Stimulated activated CD8-positive, alpha-beta memory T cell treated with anti-CD3 and anti-CD28 coated beads, Interleukin-12 subunit alpha, Interleukin-12 subunit beta, amount 100 ng/mL, for 24 hours (primary cell): ENCODE measurements around the gene WNT11.

ENCODE experiments used
- DNase-seq: peaks from one replicate; pipeline ENCODE4 v3.0.0-alpha.2; 2020; ENCODE audit errors: extremely low read depth

WNT11 gene

GRCh38 chr11:76218449-76219178 is 12.3 kb upstream of the WNT11 start:
- no peak for DNase-seq

GRCh38 chr11:76217653-76218160 is 11.4 kb upstream of the WNT11 start:
- no peak for DNase-seq

GRCh38 chr11:76216536-76217325 is 10.4 kb upstream of the WNT11 start:
- DNase-seq = no peak

- no peak for DNase-seq
These were observed 9.6 kb upstream of the WNT11 start for GRCh38 chr11:76215941-76216340.

GRCh38 chr11:76214968-76215548 is 8.8 kb upstream of the WNT11 start:
- no peak for DNase-seq

- DNase-seq = no peak
These were observed 7.9 kb upstream of the WNT11 start for GRCh38 chr11:76214186-76214585.

- no peak for DNase-seq
These were observed 6.1 kb upstream of the WNT11 start for GRCh38 chr11:76212086-76213035.

- no peak for DNase-seq
These were observed 4.9 kb upstream of the WNT11 start for GRCh38 chr11:76210931-76211851.

- no peak for DNase-seq
These were observed 4.0 kb upstream of the WNT11 start for GRCh38 chr11:76209973-76210930.

GRCh38 chr11:76209375-76209972 is 3.2 kb upstream of the WNT11 start:
- no peak for DNase-seq

GRCh38 chr11:76208438-76209374 is 2.4 kb upstream of the WNT11 start:
- DNase-seq = peak; percentile 41

GRCh38 chr11:76207642-76208401 is 1.5 kb upstream of the WNT11 start:
- peak; percentile 28 for DNase-seq

GRCh38 chr11:76206077-76206326 is 300 bp downstream of the WNT11 start:
- no peak for DNase-seq

- DNase-seq = no peak
These were observed 838 bp downstream of the WNT11 start for GRCh38 chr11:76205252-76206076.

GRCh38 chr11:76203937-76204336 is 2.4 kb downstream of the WNT11 start:
- DNase-seq = no peak
